ENCODE data around the gene RANGAP1. TPM values are rescaled to one million over a fixed set of nuclear protein-coding genes. Genes with fewer than 3 reads are reported as not detected.

The RANGAP1 gene
- polyA plus RNA-seq, 2 of the 4 experiments (the other 2 are of a cell fraction) = 44.9 to 75.1 TPM

- CTCF ChIA-PET = interaction anchor here (0.6 kb wide), 1 partner anchor 45 kb away, joined by 5 read pairs; no protein-coding TSS in a partner anchor
- 74% methylated on average over 15 of the region's 19 CpGs for WGBS (ENCODE audit: missing lambda C conversion rate)
Observed at GRCh38 chr22:41234815-41235695, 50.9 kb downstream of the RANGAP1 start.

GRCh38 chr22:41231369-41231768, 54.6 kb downstream of the RANGAP1 start:
- Histone ChIP-seq H3K4me2 (no peak overlapping the region), H3K9me3 (no peaks in the 10 kb centered on the region), H3K4me3 (no peak overlapping the region), H3K27ac (no peak overlapping the region), H3K4me1 (0 out of 3 replicates have a peak, but pooled peaks cover 4% of the 10 kb centered on the region)
- WGBS (ENCODE audit: missing lambda C conversion rate) = 73% methylated on average over 5 of the region's 7 CpGs
- ChIA-PET CTCF (interaction anchor here (0.6 to 0.8 kb wide), 2 partner anchors 16 to 162 kb away, joined by 3 read pairs; no protein-coding TSS in a partner anchor), POLR2A (interaction anchor here (0.6 kb wide), 1 partner anchor 48 kb away, joined by 3 read pairs; no protein-coding TSS in a partner anchor)
- no peak for TF ChIP-seq HDAC2 (IDR thresholded peaks at IDR 0.05)
- no peak for TF ChIP-seq MAFK (IDR thresholded peaks at IDR 0.05; ENCODE audit: partially characterized antibody)
- TF ChIP-seq EP300 (IDR thresholded peaks at IDR 0.05) = no peak
- DNase-seq (ENCODE audit: low read depth in 1 of 2, low spot score in 1 of 2) = no peak
- FAIRE-seq = no peak
- no peak for ATAC-seq

More at GRCh38 chr22:41234815-41235695, 50.9 kb downstream of the RANGAP1 start:
- FAIRE-seq = no peak
- TF ChIP-seq RFX5 (IDR thresholded peaks at IDR 0.05) (no peak), POLR2AphosphoS2 (conservative IDR thresholded peaks at IDR 0.05; ENCODE audit: low read length) (no peak), NFE2L2 (conservative IDR thresholded peaks at IDR 0.05; ENCODE audit: low read length) (no peak), ZSCAN20 (CRISPR knock-in tag; IDR thresholded peaks at IDR 0.05) (no peak), JUN (IDR thresholded peaks at IDR 0.05) (no peak), JUNB (IDR thresholded peaks at IDR 0.05) (no peak), ZC3H11A (IDR thresholded peaks at IDR 0.05) (no peak), HOXB13 (CRISPR knock-in tag; IDR thresholded peaks at IDR 0.05; ENCODE audit: low read depth) (no peak), EHMT2 (IDR thresholded peaks at IDR 0.05; ENCODE audit: low read depth) (no peak), MAFK (IDR thresholded peaks at IDR 0.05; ENCODE audit: partially characterized antibody) (no peak), CBX8 (IDR thresholded peaks at IDR 0.05) (no peak), PHF8 (IDR thresholded peaks at IDR 0.05; ENCODE audit: borderline replicate concordance, low read depth) (no peak), MYC (IDR thresholded peaks at IDR 0.05; ENCODE audit: borderline replicate concordance, low read length) (no peak)
- H3K9me3 ChIP-seq = no peaks in the 10 kb centered on the region
- no peak for DNase-seq (ENCODE audit: low read depth in 1 of 2, low spot score in 1 of 2)
- POLR2A ChIA-PET = no interaction called here
- H3K27ac ChIP-seq = no peak overlapping the region
- no peak for ATAC-seq
- H3K4me1 ChIP-seq = 0 out of 3 replicates have a peak, but pooled peaks cover 4% of the 10 kb centered on the region
- no peak overlapping the region for H3K4me2 ChIP-seq
- no peak overlapping the region for H3K4me3 ChIP-seq

DNA sequence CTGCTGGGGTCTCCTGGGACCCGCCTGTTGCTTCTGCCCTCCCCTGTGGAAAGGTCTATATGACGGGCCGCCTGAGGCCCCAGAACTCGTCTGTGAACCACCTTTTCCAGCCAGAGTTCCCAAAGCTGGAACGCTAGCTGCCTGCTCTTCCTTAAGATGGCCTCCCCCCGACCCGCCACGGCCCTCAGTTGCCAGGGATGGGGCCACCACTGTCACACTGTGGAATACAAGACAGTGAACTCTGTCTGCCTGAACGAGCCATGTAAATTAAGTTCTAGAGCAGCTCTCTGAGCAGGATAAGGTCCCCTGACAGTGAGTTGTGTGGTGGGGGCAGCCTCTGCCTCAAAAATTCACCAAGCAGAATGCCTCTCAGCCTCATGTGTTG, 55.6 kb downstream of the RANGAP1 start:
- Histone ChIP-seq H3K4me1 (0 out of 3 replicates have a peak, but pooled peaks cover 4% of the 10 kb centered on the region), H3K4me3 (no peak overlapping the region), H3K4me2 (no peak overlapping the region), H3K9me3 (no peaks in the 10 kb centered on the region), H3K27ac (no peak overlapping the region)
- FAIRE-seq (no peak), ATAC-seq (no peak), DNase-seq (ENCODE audit: low read depth in 1 of 2, low spot score in 1 of 2) (no peak)
- CTCF ChIA-PET = interaction anchor here (0.5 to 0.8 kb wide), 2 partner anchors 15 to 17 kb away, joined by 3 to 5 read pairs; no protein-coding TSS in a partner anchor
- no peak for TF ChIP-seq HOXA7 (CRISPR knock-in tag; IDR thresholded peaks at IDR 0.05)
- TF ChIP-seq, protein P1, sequence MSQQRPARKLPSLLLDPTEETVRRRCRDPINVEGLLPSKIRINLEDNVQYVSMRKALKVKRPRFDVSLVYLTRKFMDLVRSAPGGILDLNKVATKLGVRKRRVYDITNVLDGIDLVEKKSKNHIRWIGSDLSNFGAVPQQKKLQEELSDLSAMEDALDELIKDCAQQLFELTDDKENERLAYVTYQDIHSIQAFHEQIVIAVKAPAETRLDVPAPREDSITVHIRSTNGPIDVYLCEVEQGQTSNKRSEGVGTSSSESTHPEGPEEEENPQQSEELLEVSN (IDR thresholded peaks at IDR 0.05; ENCODE audit: borderline replicate concordance, low read depth) = no peak
- TF ChIP-seq MAZ (IDR thresholded peaks at IDR 0.05; ENCODE audit: borderline replicate concordance, low read depth, low read length) = no peak
- TF ChIP-seq JUNB (IDR thresholded peaks at IDR 0.05) = no peak
- TF ChIP-seq CTCF (IDR thresholded peaks at IDR 0.05) = no peak
- TF ChIP-seq HDAC2 (IDR thresholded peaks at IDR 0.05) = no peak
- WGBS (ENCODE audit: missing lambda C conversion rate) = 100% methylated on average over 1 of the region's 9 CpGs
- POLR2A ChIA-PET = no interaction called here
